ENCODE results near the gene COQ8A.

- TF ChIP-seq POLR2A (IDR thresholded peaks at IDR 0.05; ENCODE audit: borderline replicate concordance, extremely low read depth, insufficient read depth, insufficient read length) (no peak), SIN3A (IDR thresholded peaks at IDR 0.05; ENCODE audit: low read depth) (no peak), POLR2AphosphoS5 (IDR thresholded peaks at IDR 0.05; ENCODE audit: low read depth, low read length) (no peak), CTCF (IDR thresholded peaks at IDR 0.05 in 2 of 3, conservative IDR thresholded peaks at IDR 0.05 in 1 of 3; ENCODE audit: borderline replicate concordance in 1 of 3, insufficient read depth in 1 of 3, low read depth in 2 of 3, low read length in 2 of 3) (no peak), EZH2 (IDR thresholded peaks at IDR 0.05) (no peak)
- TF ChIP-seq, protein P1, sequence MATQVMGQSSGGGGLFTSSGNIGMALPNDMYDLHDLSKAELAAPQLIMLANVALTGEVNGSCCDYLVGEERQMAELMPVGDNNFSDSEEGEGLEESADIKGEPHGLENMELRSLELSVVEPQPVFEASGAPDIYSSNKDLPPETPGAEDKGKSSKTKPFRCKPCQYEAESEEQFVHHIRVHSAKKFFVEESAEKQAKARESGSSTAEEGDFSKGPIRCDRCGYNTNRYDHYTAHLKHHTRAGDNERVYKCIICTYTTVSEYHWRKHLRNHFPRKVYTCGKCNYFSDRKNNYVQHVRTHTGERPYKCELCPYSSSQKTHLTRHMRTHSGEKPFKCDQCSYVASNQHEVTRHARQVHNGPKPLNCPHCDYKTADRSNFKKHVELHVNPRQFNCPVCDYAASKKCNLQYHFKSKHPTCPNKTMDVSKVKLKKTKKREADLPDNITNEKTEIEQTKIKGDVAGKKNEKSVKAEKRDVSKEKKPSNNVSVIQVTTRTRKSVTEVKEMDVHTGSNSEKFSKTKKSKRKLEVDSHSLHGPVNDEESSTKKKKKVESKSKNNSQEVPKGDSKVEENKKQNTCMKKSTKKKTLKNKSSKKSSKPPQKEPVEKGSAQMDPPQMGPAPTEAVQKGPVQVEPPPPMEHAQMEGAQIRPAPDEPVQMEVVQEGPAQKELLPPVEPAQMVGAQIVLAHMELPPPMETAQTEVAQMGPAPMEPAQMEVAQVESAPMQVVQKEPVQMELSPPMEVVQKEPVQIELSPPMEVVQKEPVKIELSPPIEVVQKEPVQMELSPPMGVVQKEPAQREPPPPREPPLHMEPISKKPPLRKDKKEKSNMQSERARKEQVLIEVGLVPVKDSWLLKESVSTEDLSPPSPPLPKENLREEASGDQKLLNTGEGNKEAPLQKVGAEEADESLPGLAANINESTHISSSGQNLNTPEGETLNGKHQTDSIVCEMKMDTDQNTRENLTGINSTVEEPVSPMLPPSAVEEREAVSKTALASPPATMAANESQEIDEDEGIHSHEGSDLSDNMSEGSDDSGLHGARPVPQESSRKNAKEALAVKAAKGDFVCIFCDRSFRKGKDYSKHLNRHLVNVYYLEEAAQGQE (IDR thresholded peaks at IDR 0.05; ENCODE audit: low read depth): no peak
- TF ChIP-seq, protein P2, sequence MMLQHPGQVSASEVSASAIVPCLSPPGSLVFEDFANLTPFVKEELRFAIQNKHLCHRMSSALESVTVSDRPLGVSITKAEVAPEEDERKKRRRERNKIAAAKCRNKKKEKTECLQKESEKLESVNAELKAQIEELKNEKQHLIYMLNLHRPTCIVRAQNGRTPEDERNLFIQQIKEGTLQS (IDR thresholded peaks at IDR 0.05): no peak
Measured at GRCh38 chr1:226982451-226983177, 42.5 kb downstream of the COQ8A start.
